Neural cell (in vitro differentiated cells): ENCODE data around the gene TENT5C. TPM values are rescaled to one million over a fixed set of nuclear protein-coding genes. Genes with fewer than 3 reads are reported as not detected.

Source experiments
- H2AFZ ChIP-seq: fragments of 200-600, 300-800 bp; sonication (generic), shearing (Covaris generic); 2 replicates; pipeline ENCODE4 v1.6.0; 2014; ENCODE audit warnings: low read depth, mild to moderate bottlenecking, antibody characterized with exemption, low read length, moderate library complexity
- H3F3A ChIP-seq: fragments of 200-600 bp; shearing (Covaris generic); 2 replicates; pipeline ENCODE4 v1.6.1; 2016; ENCODE audit warnings: mild to moderate bottlenecking, moderate library complexity, mixed read lengths, antibody characterized with exemption, low read length; ENCODE audit not compliant: insufficient read depth, poor library complexity, severe bottlenecking
- H3K27ac ChIP-seq: fragments of 200-600, 300-800 bp; sonication (generic), shearing (Covaris generic); 2 replicates; pipeline ENCODE4 v1.5.1; 2014; ENCODE audit warnings: mild to moderate bottlenecking, low read length, moderate library complexity
- H3K27me3 ChIP-seq: fragments of 300-800, 200-600 bp; sonication (generic), shearing (Covaris generic); 2 replicates; pipeline ENCODE4 v1.6.0; 2014; ENCODE audit warnings: mild to moderate bottlenecking, low read depth, low read length, moderate library complexity; ENCODE audit not compliant: insufficient read depth
- H3K36me3 ChIP-seq: fragments of 300-800, 200-600 bp; sonication (generic), shearing (Covaris generic); 2 replicates; pipeline ENCODE4 v1.5.1; 2014; ENCODE audit warnings: mild to moderate bottlenecking, antibody characterized with exemption, low read length, moderate library complexity; ENCODE audit not compliant: insufficient read depth
- H3K4me2 ChIP-seq: fragments of 300-800, 200-600 bp; sonication (generic), shearing (Covaris generic); 2 replicates; pipeline ENCODE4 v1.6.0; 2014; ENCODE audit warnings: mild to moderate bottlenecking, low read length
- H3K4me3 ChIP-seq: fragments of 300-800, 200-600 bp; sonication (generic), shearing (Covaris generic); 2 replicates; pipeline ENCODE4 v1.5.1; 2014; ENCODE audit warnings: mild to moderate bottlenecking, low read length, moderate library complexity
- H3K79me2 ChIP-seq: fragments of 200-600 bp; shearing (Covaris generic); replicated peaks from 2 replicates; pipeline ENCODE4 v1.6.0; 2014; ENCODE audit warnings: mild to moderate bottlenecking, low read length, moderate library complexity; ENCODE audit not compliant: insufficient read depth
- H3K9ac ChIP-seq: fragments of 300-800, 200-600 bp; sonication (generic), shearing (Covaris generic); 2 replicates; pipeline ENCODE4 v1.6.1; 2016; ENCODE audit warnings: mild to moderate bottlenecking, low read length, mixed read lengths
- H3K9me2 ChIP-seq: fragments of 200-600 bp; shearing (Covaris generic); 2 replicates; pipeline ENCODE4 v1.6.1; 2016; ENCODE audit warnings: mild to moderate bottlenecking, low read length, mixed read lengths; ENCODE audit not compliant: insufficient read depth
- H3K9me3 ChIP-seq: fragments of 200-600, 300-800 bp; sonication (generic), shearing (Covaris generic); 2 replicates; pipeline ENCODE4 v1.6.1; 2016; ENCODE audit warnings: mild to moderate bottlenecking, mixed run types, low read length, moderate library complexity, mixed read lengths
- H4K20me1 ChIP-seq: fragments of 200-600 bp; shearing (Covaris generic); 2 replicates; pipeline ENCODE4 v1.6.1; 2016; ENCODE audit warnings: mild to moderate bottlenecking, mixed run types; ENCODE audit not compliant: insufficient read depth
- CTCF ChIP-seq: fragments of 450-650 bp; IDR thresholded peaks from 2 replicates; pipeline ENCODE4 v1.5.1; 2014; ENCODE audit warnings: antibody characterized with exemption, mild to moderate bottlenecking, moderate library complexity; ENCODE audit not compliant: poor library complexity, severe bottlenecking
- EP300 ChIP-seq: fragments of 450-650 bp; conservative IDR thresholded peaks from 2 replicates; pipeline ENCODE4 v1.6.1; 2014; ENCODE audit warnings: antibody characterized with exemption, mild to moderate bottlenecking, moderate library complexity; ENCODE audit not compliant: poor library complexity, severe bottlenecking
- EZH2 ChIP-seq: fragments of 200-600, 300-800 bp; shearing (Covaris generic), sonication (generic); IDR thresholded peaks from 2 replicates; pipeline ENCODE4 v1.6.1; 2014; ENCODE audit warnings: antibody characterized with exemption, low read length, borderline replicate concordance, mild to moderate bottlenecking; ENCODE audit not compliant: insufficient read depth, poor library complexity, severe bottlenecking
- MXI1 ChIP-seq: fragments of 450-650 bp; conservative IDR thresholded peaks from 2 replicates; pipeline ENCODE4 v1.6.1; 2014; ENCODE audit warnings: antibody characterized with exemption, mild to moderate bottlenecking; ENCODE audit not compliant: poor library complexity, severe bottlenecking
- POLR2AphosphoS5 ChIP-seq: IDR thresholded peaks from 2 replicates; pipeline ENCODE4 v1.6.1; 2012
- RAD21 ChIP-seq: fragments of 450-650 bp; conservative IDR thresholded peaks from 2 replicates; pipeline ENCODE4 v1.6.1; 2014; ENCODE audit warnings: antibody characterized with exemption, mild to moderate bottlenecking, moderate library complexity
- SMC3 ChIP-seq: fragments of 450-650 bp; conservative IDR thresholded peaks from 2 replicates; pipeline ENCODE4 v1.6.1; 2014; ENCODE audit warnings: antibody characterized with exemption, mild to moderate bottlenecking, moderate library complexity; ENCODE audit not compliant: poor library complexity
- TAF1 ChIP-seq: IDR thresholded peaks from 2 replicates; pipeline ENCODE4 v1.6.1; 2012; ENCODE audit warnings: low read depth
- polyA plus RNA-seq: library from polyadenylated mRNA; depleted of rRNA; stranded (reverse); fragments of >200 nt; gene quantifications from 2 replicates; pipeline ENCODE4 v1.2.3, GENCODE V29; 2014
- TF ChIP-seq, protein P1 (sequence below): IDR thresholded peaks from 2 replicates; pipeline ENCODE4 v1.6.1; 2012; ENCODE audit warnings: borderline replicate concordance

The TENT5C gene
- polyA plus RNA-seq, 1 donor from 2014 or later, result 0.05 TPM

- no peaks in the 10 kb centered on the region for H3K27me3 ChIP-seq
- H3K27ac ChIP-seq, result no peak overlapping the region
- no peaks in the 10 kb centered on the region for H3K9me2 ChIP-seq
- H3F3A ChIP-seq, result no peaks in the 10 kb centered on the region
- no peak overlapping the region for H3K9ac ChIP-seq
- no peak overlapping the region for H2AFZ ChIP-seq
- H3K79me2 ChIP-seq, result no peaks in the 10 kb centered on the region
- TF ChIP-seq EP300, result no peak
- no peak for TF ChIP-seq EZH2
- H3K9me3 ChIP-seq, result no peaks in the 10 kb centered on the region
- H3K4me3 ChIP-seq, result no peak overlapping the region
- no peaks in the 10 kb centered on the region for H3K36me3 ChIP-seq
- H3K4me2 ChIP-seq, result no peak overlapping the region
- no peaks in the 10 kb centered on the region for H4K20me1 ChIP-seq
Observed at GRCh38 chr1:117572546-117572945, 33.3 kb upstream of the TENT5C start.

GRCh38 chr1:117573386-117574023 lies 32.3 kb upstream of the TENT5C start:
- H3F3A ChIP-seq, result no peaks in the 10 kb centered on the region
- H3K27ac ChIP-seq, result no peak overlapping the region
- no peaks in the 10 kb centered on the region for H3K9me2 ChIP-seq
- H3K79me2 ChIP-seq, result no peaks in the 10 kb centered on the region
- no peaks in the 10 kb centered on the region for H3K36me3 ChIP-seq
- H3K27me3 ChIP-seq, result no peaks in the 10 kb centered on the region
- no peak overlapping the region for H3K4me2 ChIP-seq
- no peak overlapping the region for H3K9ac ChIP-seq
- TF ChIP-seq POLR2AphosphoS5, result no peak
- no peak for TF ChIP-seq EP300
- no peak for TF ChIP-seq RAD21
- TF ChIP-seq CTCF, result no peak
- TF ChIP-seq MXI1, result no peak
- no peak for TF ChIP-seq SMC3
- TF ChIP-seq, protein P1, sequence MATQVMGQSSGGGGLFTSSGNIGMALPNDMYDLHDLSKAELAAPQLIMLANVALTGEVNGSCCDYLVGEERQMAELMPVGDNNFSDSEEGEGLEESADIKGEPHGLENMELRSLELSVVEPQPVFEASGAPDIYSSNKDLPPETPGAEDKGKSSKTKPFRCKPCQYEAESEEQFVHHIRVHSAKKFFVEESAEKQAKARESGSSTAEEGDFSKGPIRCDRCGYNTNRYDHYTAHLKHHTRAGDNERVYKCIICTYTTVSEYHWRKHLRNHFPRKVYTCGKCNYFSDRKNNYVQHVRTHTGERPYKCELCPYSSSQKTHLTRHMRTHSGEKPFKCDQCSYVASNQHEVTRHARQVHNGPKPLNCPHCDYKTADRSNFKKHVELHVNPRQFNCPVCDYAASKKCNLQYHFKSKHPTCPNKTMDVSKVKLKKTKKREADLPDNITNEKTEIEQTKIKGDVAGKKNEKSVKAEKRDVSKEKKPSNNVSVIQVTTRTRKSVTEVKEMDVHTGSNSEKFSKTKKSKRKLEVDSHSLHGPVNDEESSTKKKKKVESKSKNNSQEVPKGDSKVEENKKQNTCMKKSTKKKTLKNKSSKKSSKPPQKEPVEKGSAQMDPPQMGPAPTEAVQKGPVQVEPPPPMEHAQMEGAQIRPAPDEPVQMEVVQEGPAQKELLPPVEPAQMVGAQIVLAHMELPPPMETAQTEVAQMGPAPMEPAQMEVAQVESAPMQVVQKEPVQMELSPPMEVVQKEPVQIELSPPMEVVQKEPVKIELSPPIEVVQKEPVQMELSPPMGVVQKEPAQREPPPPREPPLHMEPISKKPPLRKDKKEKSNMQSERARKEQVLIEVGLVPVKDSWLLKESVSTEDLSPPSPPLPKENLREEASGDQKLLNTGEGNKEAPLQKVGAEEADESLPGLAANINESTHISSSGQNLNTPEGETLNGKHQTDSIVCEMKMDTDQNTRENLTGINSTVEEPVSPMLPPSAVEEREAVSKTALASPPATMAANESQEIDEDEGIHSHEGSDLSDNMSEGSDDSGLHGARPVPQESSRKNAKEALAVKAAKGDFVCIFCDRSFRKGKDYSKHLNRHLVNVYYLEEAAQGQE, result no peak
- no peak for TF ChIP-seq EZH2
- no peak for TF ChIP-seq TAF1
- no peak overlapping the region for H3K4me3 ChIP-seq
- H2AFZ ChIP-seq, result no peak overlapping the region
- no peaks in the 10 kb centered on the region for H4K20me1 ChIP-seq
- no peaks in the 10 kb centered on the region for H3K9me3 ChIP-seq
